GM12873 (cell line): Measurements from ENCODE around the gene ATP7B.

Experiments
- TF ChIP-seq, protein P1 (sequence below): IDR thresholded peaks from 2 replicates; pipeline ENCODE4 v1.5.1; 2012; ENCODE audit warnings: low read depth, mild to moderate bottlenecking, moderate library complexity, low read length, control low read depth; ENCODE audit not compliant: insufficient read depth; ENCODE audit errors: missing control alignments

ATP7B gene

GRCh38 chr13:52022356-52022755, 11.1 kb upstream of the ATP7B start:
- TF ChIP-seq, protein P1, sequence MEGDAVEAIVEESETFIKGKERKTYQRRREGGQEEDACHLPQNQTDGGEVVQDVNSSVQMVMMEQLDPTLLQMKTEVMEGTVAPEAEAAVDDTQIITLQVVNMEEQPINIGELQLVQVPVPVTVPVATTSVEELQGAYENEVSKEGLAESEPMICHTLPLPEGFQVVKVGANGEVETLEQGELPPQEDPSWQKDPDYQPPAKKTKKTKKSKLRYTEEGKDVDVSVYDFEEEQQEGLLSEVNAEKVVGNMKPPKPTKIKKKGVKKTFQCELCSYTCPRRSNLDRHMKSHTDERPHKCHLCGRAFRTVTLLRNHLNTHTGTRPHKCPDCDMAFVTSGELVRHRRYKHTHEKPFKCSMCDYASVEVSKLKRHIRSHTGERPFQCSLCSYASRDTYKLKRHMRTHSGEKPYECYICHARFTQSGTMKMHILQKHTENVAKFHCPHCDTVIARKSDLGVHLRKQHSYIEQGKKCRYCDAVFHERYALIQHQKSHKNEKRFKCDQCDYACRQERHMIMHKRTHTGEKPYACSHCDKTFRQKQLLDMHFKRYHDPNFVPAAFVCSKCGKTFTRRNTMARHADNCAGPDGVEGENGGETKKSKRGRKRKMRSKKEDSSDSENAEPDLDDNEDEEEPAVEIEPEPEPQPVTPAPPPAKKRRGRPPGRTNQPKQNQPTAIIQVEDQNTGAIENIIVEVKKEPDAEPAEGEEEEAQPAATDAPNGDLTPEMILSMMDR: no peak

DNA sequence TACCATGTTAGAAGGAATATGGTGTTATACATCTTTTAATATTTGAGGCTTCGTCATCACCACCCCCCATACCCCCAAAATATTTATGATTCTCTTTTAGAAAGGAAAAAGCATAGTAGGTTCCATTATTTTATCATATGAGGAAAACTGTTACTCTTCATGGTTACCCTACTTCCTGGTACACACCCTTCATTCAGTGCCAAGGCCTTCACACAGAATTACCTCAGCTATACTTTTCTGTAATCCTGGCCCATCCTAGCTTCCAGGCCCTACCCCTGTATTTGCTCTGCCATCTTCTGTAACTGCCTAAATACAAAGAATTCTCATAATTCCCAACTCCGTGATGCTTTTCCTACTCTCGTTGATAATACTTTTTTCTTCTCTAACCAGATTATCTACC, 8.9 kb upstream of the ATP7B start:
- TF ChIP-seq, protein P1: no peak

- TF ChIP-seq, protein P1: no peak
Observed at GRCh38 chr13:52016296-52016695, 5.0 kb upstream of the ATP7B start.

- TF ChIP-seq, protein P1: no peak
Observed at GRCh38 chr13:52012512-52012836, 1.2 kb upstream of the ATP7B start.

DNA sequence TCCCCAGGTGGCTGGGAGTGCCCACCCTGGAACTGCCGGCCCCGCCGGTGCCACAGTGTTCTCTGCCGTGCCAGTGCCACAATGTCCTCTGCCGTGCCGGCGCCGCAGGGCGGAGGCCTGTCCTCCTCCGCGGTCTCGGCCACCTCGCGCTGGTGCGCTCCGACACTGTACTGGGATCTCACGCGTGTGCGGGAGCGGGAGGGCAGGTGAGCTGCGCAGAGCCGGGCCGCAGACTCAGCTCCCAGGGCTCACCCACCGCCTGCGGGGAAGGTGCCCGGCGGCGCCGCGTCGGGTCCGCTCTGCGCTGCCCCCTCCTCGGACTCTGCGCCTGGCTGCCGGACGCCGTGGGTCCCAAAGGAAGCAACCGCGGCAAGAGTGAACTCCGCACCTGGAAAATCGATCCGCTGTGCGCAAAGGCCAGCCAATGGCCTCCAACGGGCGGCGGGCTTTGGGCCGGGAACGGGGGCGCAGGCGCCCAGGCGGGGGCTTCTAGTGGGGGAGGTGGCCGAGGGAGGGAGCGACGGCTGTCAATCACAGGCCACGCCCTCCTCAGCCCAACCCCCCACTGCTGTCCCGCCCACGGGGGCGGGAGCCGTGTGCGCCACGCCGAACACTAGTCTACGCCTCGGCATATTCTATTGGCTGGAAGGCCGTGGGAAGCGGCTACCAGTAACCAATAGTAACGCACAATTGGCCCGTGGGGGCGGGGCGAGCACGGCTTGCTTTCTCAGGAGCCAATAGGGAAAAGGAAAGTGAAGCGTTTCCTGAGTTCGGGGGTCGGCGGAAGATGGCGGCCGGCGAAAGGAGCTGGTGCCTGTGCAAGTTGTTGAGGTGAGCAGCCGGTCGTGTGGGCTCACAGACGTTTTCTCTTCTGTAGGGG, 622 bp upstream of the ATP7B start, which contains the start of gene ALG11:
ALG11 (plus strand) TSS at position 767 of the 880 bp plus-strand sequence; CDS start at position 788, 21 bp downstream.
- TF ChIP-seq, protein P1: no peak

- TF ChIP-seq, protein P1: no peak
Observed at GRCh38 chr13:52009946-52010345, 1.3 kb downstream of the ATP7B start.

DNA sequence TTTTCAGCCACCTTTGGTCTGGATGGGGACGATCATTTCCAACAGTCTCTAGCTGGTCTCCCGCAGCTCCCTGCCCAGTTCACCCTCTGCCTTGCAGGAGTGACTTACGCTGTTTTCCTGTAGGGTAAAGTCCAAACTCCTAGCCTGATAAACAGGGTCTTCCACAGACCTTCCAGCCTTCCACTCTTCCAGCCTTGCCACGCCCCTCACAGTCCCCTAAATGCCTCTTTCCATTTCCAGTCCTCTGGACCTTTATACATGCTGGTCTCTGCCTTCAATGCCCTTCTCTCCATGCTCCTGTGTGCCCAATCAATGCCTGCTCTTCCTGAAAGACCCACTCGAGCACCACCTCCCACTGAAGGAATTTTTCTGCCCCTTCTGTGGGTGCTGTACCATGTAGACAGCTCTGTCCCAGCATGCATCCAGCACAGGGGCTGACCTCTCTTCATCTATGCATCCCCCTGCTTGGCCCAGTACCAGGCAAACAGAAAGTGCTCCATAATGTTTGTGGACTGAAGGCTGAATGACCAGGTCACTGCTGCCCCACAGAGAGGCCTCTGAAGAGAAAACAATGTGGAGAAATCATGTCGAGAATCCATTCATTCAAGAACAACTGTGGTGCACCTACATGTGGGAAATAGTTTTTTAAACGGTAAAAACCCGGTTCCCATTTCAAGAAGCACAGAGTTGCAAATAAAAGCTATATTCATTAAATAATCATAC, 4.6 kb downstream of the ATP7B start:
- TF ChIP-seq, protein P1: no peak
